Measurements from ENCODE around the gene AGGF1.
"Not testable (repeated sequence)": the region's sequence is repeated elsewhere in the genome, so short reads cannot be mapped to it uniquely, and the experiment has no call there.

AGGF1 gene

GRCh38 chr5:77030097-77031071 is at the start of gene AGGF1:
TSS of gene AGGF1 (plus strand) at chr5:77030404. CDS start at chr5:77030767, 363 bp downstream.
- peak; percentile 85 for DNase-seq

GRCh38 chr5:76980518-76981144 is 49.6 kb upstream of the AGGF1 start:
- DNase-seq, result no peak

GRCh38 chr5:76982450-76982849 is 47.8 kb upstream of the AGGF1 start:
- DNase-seq, result no peak

GRCh38 chr5:76983468-76983867 is 46.7 kb upstream of the AGGF1 start:
- no peak for DNase-seq

- DNase-seq, result no peak
Measured at GRCh38 chr5:76986825-76987526, 43.2 kb upstream of the AGGF1 start.

GRCh38 chr5:76990899-76991459 is 39.2 kb upstream of the AGGF1 start:
- DNase-seq, result no peak

- not testable (repeated sequence) for DNase-seq
Measured at GRCh38 chr5:76993436-76993835, 36.8 kb upstream of the AGGF1 start.

GRCh38 chr5:76994337-76994736 is 35.9 kb upstream of the AGGF1 start:
- no peak for DNase-seq

GRCh38 chr5:76998251-76998650 is 32.0 kb upstream of the AGGF1 start:
- not testable (repeated sequence) for DNase-seq

GRCh38 chr5:76999451-76999850 is 30.8 kb upstream of the AGGF1 start:
- no peak for DNase-seq

- DNase-seq, result no peak
Measured at GRCh38 chr5:77003246-77003645, 27.0 kb upstream of the AGGF1 start.

GRCh38 chr5:77006124-77006523 is 24.1 kb upstream of the AGGF1 start:
- no peak for DNase-seq

- no peak for DNase-seq
Measured at GRCh38 chr5:77008413-77008812, 21.8 kb upstream of the AGGF1 start.

GRCh38 chr5:77010243-77010642 is 20.0 kb upstream of the AGGF1 start:
- no peak for DNase-seq

GRCh38 chr5:77011498-77011897 is 18.7 kb upstream of the AGGF1 start:
- DNase-seq, result no peak

GRCh38 chr5:77012601-77013000 is 17.6 kb upstream of the AGGF1 start:
- DNase-seq, result no peak

GRCh38 chr5:77015938-77016569 is 14.2 kb upstream of the AGGF1 start:
- DNase-seq, result no peak

GRCh38 chr5:77016962-77017361 is 13.2 kb upstream of the AGGF1 start:
- no peak for DNase-seq

- DNase-seq, result no peak
Measured at GRCh38 chr5:77017668-77018067, 12.5 kb upstream of the AGGF1 start.

GRCh38 chr5:77022511-77023417 is 7.4 kb upstream of the AGGF1 start:
- DNase-seq, result no peak

GRCh38 chr5:77024490-77024889 is 5.7 kb upstream of the AGGF1 start:
- DNase-seq, result no peak

Measured in NCI-H1694 treated with DMSO at 0.1 percent for 48 hours (cell line).